Left ventricle myocardium inferior (tissue), 1 donor: Measurements from ENCODE around the gene ATRX. TPM values are rescaled to one million over a fixed set of nuclear protein-coding genes. Genes with fewer than 3 reads are reported as not detected.

Source experiments
- DNase-seq: peaks from one replicate; pipeline ENCODE4 v3.0.0-alpha.2; 2020
- H3K27ac ChIP-seq: fragments of 200-600 bp; replicated peaks from 2 replicates; pipeline ENCODE4 v1.8.0; 2021
- H3K27me3 ChIP-seq: fragments of 200-600 bp; 2 replicates; pipeline ENCODE4 v1.8.0; 2021; ENCODE audit warnings: low read depth
- H3K36me3 ChIP-seq: fragments of 200-600 bp; 2 replicates; pipeline ENCODE4 v1.8.0; 2021
- H3K4me1 ChIP-seq: fragments of 200-600 bp; 2 replicates; pipeline ENCODE4 v1.8.0; 2021
- H3K4me3 ChIP-seq: fragments of 200-600 bp; 2 replicates; pipeline ENCODE4 v1.8.0; 2021; ENCODE audit warnings: mild to moderate bottlenecking, moderate library complexity
- H3K9me3 ChIP-seq: fragments of 200-600 bp; replicated peaks from 2 replicates; pipeline ENCODE4 v1.8.0; 2021
- intact Hi-C: fragments of 100-400 bp; cut with micrococcal nuclease; formaldehyde crosslinking; loops from one replicate; pipeline ENCODE4 v1.11.0; 2022
- total RNA-seq: library from RNA; stranded (reverse); fragmentation: NEBNext Ultra II Directional; extraction: Animal tissue kit (Norgen Biotek cat#: 25700); gene quantifications from one replicate; pipeline ENCODE4 v1.2.1, GENCODE V29; 2021
- TF ChIP-seq, protein P1 (sequence below): fragments of 200-600 bp; IDR thresholded peaks from 2 replicates; pipeline ENCODE4 v1.8.0; 2021; ENCODE audit warnings: antibody characterized with exemption, mild to moderate bottlenecking, borderline replicate concordance
- donor health status: DM: no; HTN: yes; CAD: no; lungs with severe emphysema.

ATRX gene
- total RNA-seq, 1 donor from 2014 or later, result 82.2 TPM

DNA sequence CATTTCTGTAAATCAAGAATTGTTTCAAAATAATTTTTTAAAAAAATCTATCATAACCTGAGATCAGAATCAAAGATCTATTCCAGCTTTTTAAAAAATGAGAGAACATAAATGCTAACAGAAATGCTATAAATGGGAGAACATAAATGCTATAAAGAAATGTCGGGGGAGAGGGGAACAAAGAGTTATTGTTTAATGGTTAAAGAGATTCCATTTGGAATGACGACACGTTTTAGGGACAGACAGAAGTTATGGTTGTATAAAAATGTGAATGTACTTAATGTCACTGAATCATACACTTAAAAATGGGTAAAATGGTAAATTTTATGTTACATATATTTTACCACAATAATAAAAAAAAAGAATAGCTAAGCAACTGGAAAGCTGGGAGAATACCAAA lies 127.1 kb downstream of the ATRX start:
- DNase-seq, result no peak
- Histone ChIP-seq H3K4me1 (no peaks in the 10 kb centered on the region), H3K36me3 (peaks cover 19% of the 10 kb centered on the region), H3K27me3 (no peaks in the 10 kb centered on the region), H3K9me3 (no peaks in the 10 kb centered on the region), H3K4me3 (no peak overlapping the region), H3K27ac (no peak overlapping the region)
- TF ChIP-seq, protein P1, sequence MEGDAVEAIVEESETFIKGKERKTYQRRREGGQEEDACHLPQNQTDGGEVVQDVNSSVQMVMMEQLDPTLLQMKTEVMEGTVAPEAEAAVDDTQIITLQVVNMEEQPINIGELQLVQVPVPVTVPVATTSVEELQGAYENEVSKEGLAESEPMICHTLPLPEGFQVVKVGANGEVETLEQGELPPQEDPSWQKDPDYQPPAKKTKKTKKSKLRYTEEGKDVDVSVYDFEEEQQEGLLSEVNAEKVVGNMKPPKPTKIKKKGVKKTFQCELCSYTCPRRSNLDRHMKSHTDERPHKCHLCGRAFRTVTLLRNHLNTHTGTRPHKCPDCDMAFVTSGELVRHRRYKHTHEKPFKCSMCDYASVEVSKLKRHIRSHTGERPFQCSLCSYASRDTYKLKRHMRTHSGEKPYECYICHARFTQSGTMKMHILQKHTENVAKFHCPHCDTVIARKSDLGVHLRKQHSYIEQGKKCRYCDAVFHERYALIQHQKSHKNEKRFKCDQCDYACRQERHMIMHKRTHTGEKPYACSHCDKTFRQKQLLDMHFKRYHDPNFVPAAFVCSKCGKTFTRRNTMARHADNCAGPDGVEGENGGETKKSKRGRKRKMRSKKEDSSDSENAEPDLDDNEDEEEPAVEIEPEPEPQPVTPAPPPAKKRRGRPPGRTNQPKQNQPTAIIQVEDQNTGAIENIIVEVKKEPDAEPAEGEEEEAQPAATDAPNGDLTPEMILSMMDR, result no peak
- intact Hi-C loops, result no loop called here

DNA sequence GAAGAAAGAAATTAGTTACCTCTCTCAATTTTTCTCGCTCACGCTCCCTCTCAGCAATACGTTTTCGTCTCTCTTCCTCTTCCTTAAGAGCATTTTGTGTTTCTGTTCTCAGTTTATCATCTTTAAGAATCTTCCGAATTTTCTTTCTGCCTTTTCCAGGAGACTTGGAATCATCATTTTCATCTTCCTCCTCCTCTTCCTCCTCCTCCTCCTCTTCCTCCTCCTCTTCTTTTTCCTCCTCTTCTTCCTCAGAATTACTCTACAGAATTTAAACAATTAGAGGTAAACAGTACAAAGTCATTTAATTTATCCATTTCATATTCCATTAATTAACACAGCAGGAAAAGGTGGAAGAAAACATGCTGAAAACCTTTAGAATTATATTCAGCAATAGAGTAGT lies 133.9 kb downstream of the ATRX start:
- TF ChIP-seq, protein P1, result no peak
- intact Hi-C loops, result no loop called here
- Histone ChIP-seq H3K4me1 (no peaks in the 10 kb centered on the region), H3K27ac (no peak overlapping the region), H3K4me3 (no peak overlapping the region), H3K9me3 (no peaks in the 10 kb centered on the region), H3K36me3 (peaks cover 25% of the 10 kb centered on the region), H3K27me3 (no peaks in the 10 kb centered on the region)
- DNase-seq, result no peak

DNA sequence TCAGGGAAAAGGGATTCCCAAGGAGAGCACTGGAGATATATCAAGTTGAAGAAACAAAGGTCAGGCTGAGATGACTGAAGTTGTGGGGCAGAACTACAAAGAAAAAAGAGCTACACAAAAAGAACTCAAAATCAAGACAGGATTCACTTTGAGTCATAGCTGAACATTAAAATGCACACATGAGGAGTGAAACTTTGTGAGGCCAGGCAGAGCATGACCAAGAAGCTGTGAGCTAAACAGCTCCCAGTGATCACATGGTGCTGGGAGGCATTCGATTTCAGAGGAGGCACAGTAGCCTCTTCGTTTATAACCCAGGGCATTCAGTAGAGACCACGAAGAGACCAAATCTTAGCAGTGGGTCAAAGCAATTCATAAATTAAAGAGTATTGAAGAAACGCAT lies 145.3 kb downstream of the ATRX start:
- H3K36me3 ChIP-seq, result peaks cover 32% of the 10 kb centered on the region
- no peak overlapping the region for H3K27ac ChIP-seq
- no peaks in the 10 kb centered on the region for H3K27me3 ChIP-seq
- H3K4me3 ChIP-seq, result no peak overlapping the region
- H3K9me3 ChIP-seq, result peaks cover 9% of the 10 kb centered on the region
- intact Hi-C loops, result no loop called here
- TF ChIP-seq, protein P1, result no peak
- peaks cover 3% of the 10 kb centered on the region for H3K4me1 ChIP-seq
- DNase-seq, result no peak

DNA sequence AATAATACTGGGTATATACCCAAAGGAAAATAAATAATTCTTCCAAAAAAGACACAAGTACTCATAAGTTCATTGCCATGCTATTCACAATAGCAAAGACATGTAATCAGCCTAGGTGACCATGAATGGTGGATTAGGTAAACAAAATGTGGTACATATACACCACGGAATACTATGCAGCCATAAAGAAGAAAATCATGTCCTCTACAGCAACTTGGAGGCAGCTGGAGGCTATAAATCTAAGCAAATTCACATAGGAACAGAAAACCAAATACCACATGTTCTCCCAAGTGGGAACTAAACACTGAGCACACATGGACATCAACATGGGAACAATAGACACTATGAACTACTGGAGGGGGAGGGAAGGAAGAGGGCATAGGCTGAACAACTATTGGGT lies 146.2 kb downstream of the ATRX start:
- DNase-seq, result no peak
- H3K9me3 ChIP-seq, result peaks cover under 1% of the 10 kb centered on the region
- intact Hi-C loops, result no loop called here
- H3K27ac ChIP-seq, result no peak overlapping the region
- peaks cover 3% of the 10 kb centered on the region for H3K4me1 ChIP-seq
- TF ChIP-seq, protein P1, result no peak
- peaks cover 30% of the 10 kb centered on the region for H3K36me3 ChIP-seq
- H3K27me3 ChIP-seq, result no peaks in the 10 kb centered on the region
- no peak overlapping the region for H3K4me3 ChIP-seq

DNA sequence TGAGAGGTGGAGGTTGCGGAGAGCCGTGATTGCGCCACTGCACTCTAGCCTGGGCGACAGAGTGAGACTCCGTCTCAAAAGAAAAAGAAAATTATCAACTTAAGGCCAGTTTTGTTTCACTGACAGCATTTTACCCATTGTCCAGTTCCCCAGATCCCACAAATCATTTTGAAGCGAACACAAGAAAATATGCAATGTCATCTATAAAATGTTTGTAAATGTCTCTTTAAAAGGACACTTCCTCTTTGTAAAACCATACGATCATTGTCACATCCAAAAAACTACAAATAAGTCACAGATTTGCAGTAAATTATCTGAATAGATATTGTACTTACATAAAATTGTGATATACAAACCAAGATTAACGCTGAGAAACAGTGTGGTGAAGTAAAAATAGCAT lies 147.6 kb downstream of the ATRX start:
- intact Hi-C loops, result no loop called here
- H3K36me3 ChIP-seq, result peaks cover 35% of the 10 kb centered on the region
- TF ChIP-seq, protein P1, result no peak
- no peaks in the 10 kb centered on the region for H3K9me3 ChIP-seq
- H3K4me1 ChIP-seq, result peaks cover 3% of the 10 kb centered on the region
- no peak overlapping the region for H3K4me3 ChIP-seq
- DNase-seq, result no peak
- H3K27me3 ChIP-seq, result no peaks in the 10 kb centered on the region
- H3K27ac ChIP-seq, result no peak overlapping the region

DNA sequence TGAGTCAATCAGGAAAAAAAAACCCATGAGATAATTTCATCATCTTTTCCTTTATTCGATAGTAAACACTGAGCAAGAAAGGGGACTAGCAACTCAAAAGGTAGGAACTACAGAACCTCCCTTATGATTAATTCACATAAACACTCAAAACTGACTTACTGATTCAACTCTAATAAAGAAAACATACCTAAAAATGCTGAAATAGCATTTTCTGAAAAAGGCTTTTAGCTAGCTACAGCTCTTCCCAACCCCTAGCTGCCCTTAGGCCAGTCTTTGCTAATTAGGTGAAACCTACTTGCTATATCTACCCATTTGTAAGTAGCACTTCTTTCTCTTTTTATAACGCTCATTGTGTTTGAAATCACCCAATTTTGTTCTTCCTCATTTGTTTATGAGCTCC lies 150.6 kb downstream of the ATRX start:
- no peak overlapping the region for H3K27ac ChIP-seq
- H3K4me1 ChIP-seq, result no peaks in the 10 kb centered on the region
- intact Hi-C loops, result no loop called here
- H3K9me3 ChIP-seq, result no peaks in the 10 kb centered on the region
- no peak for DNase-seq
- peaks cover 48% of the 10 kb centered on the region for H3K36me3 ChIP-seq
- TF ChIP-seq, protein P1, result no peak
- no peak overlapping the region for H3K4me3 ChIP-seq
- no peaks in the 10 kb centered on the region for H3K27me3 ChIP-seq
